HepG2 (cell line): ENCODE results near the gene ERBB4. TPM values are rescaled to one million over a fixed set of nuclear protein-coding genes. Genes with fewer than 3 reads are reported as not detected.

ENCODE experiments used
- ATAC-seq: fragments of 200-7000 bp; cut with Tn5 transposase; 3 replicates; pipeline ENCODE4 v1.9.1; 2020; ENCODE audit warnings: mild to moderate bottlenecking, moderate library complexity
- BruUV-seq: library from RNA; stranded (reverse); fragments of 400-500 nt; replicated peaks from 2 replicates; lab custom pipeline; 2021; lab: Mats Ljungman, UMichigan
- CTCF ChIA-PET: fragments of 300-600 bp; formaldehyde crosslinking; extraction: SDS; loops from one replicate; lab custom pipeline; 2021; ENCODE audit warnings: low total read pairs, inconsistent platforms, low intra/inter-chr PET ratio; lab: Yijun Ruan, JAX
- POLR2A ChIA-PET: fragments of 350-600 bp; sonication (Branson Sonifier 250); formaldehyde crosslinking; loops from one replicate; lab custom pipeline; 2020; ENCODE audit warnings: antibody characterized with exemption, inconsistent platforms; lab: Yijun Ruan, JAX
- DNase-seq: peaks from one replicate; pipeline ENCODE4 v3.0.0-alpha.2; 2015; ENCODE audit warnings: low spot score
- FAIRE-seq: peaks from 3 replicates; lab custom pipeline; 2011; peaks lifted over from hg19 to GRCh38; lab: Jason Lieb, UNC
- H2AFZ ChIP-seq: one replicate; pipeline ENCODE4 v1.6.1; 2011; ENCODE audit warnings: low read length, inconsistent platforms
- H3K27ac ChIP-seq: fragments of 300-600 bp; 3 replicates; pipeline ENCODE4 v1.8.0; 2011; ENCODE audit warnings: mixed run types, mild to moderate bottlenecking, mixed read lengths, low read length, inconsistent platforms; ENCODE audit not compliant: insufficient read depth; ENCODE audit errors: extremely low read length
- H3K27me3 ChIP-seq, 2 experiments: fragments of 200-600 bp in 1 of 2; 2 replicates in 1 of 2; 3 replicates in 1 of 2; pipeline versions ENCODE4 v1.6.0 to v1.8.0; 2011; ENCODE audit warnings: low read length in 2 of 2, mild to moderate bottlenecking in 2 of 2, moderate library complexity in 2 of 2, inconsistent platforms in 1 of 2; ENCODE audit not compliant: insufficient read depth in 2 of 2, control insufficient read depth in 1 of 2
- H3K36me3 ChIP-seq, 2 experiments: fragments of 200-600 bp in 1 of 2; replicated peaks in 1 of 2; 2 replicates in 1 of 2; 3 replicates in 1 of 2; pipeline versions ENCODE4 v1.5.1 to v1.8.0; 2011; ENCODE audit warnings: low read length in 2 of 2, inconsistent platforms in 1 of 2; ENCODE audit not compliant: insufficient read depth in 2 of 2, control insufficient read depth in 1 of 2
- H3K4me1 ChIP-seq: 2 replicates; pipeline ENCODE4 v1.5.1; 2012; ENCODE audit warnings: low read length, inconsistent platforms; ENCODE audit not compliant: insufficient read depth
- H3K4me2 ChIP-seq: 2 replicates; pipeline ENCODE4 v1.6.0; 2011; ENCODE audit warnings: low read depth, low read length, inconsistent platforms
- H3K4me3 ChIP-seq, 3 experiments: fragments of 200-600 bp in 1 of 3; sonication (generic), shearing (Covaris generic) in 1 of 3; replicated peaks in 1 of 3; 2 replicates each; pipeline ENCODE4 v1.5.1; 2011 to 2016; ENCODE audit warnings: low read length in 3 of 3, inconsistent platforms in 2 of 3, low read depth in 2 of 3, mild to moderate bottlenecking in 2 of 3, control low read depth in 1 of 3, mixed read lengths in 1 of 3; ENCODE audit not compliant: insufficient read depth in 1 of 3
- H3K79me2 ChIP-seq: one replicate; pipeline ENCODE4 v1.6.1; 2011; ENCODE audit warnings: low read length, inconsistent platforms; ENCODE audit not compliant: insufficient read depth
- H3K9ac ChIP-seq: 2 replicates; pipeline ENCODE4 v1.6.0; 2011; ENCODE audit warnings: mild to moderate bottlenecking, low read depth, low read length, inconsistent platforms; ENCODE audit not compliant: insufficient read depth
- H3K9me3 ChIP-seq: 2 replicates; pipeline ENCODE4 v1.5.1; 2012; ENCODE audit warnings: mild to moderate bottlenecking, low read length
- H4K20me1 ChIP-seq: 2 replicates; pipeline ENCODE4 v1.6.0; 2011; ENCODE audit warnings: inconsistent platforms, mild to moderate bottlenecking, low read length, moderate library complexity; ENCODE audit not compliant: insufficient read depth
- EP300 ChIP-seq, 3 experiments: sonication (generic) in 1 of 3; formaldehyde crosslinking in 1 of 3; IDR thresholded peaks; 2 replicates each; pipeline versions ENCODE4 v1.5.1 to v1.6.1; 2011 to 2020; ENCODE audit warnings: low read depth in 2 of 3, low read length in 2 of 3, borderline replicate concordance in 1 of 3, improper control_type of control experiment in 1 of 3, mild to moderate bottlenecking in 1 of 3, missing genetic modification reagents in 1 of 3, moderate library complexity in 1 of 3
- NBN ChIP-seq: fragments of 450-650 bp; conservative IDR thresholded peaks from 2 replicates; pipeline ENCODE4 v1.6.1; 2017
- NFE2L2 ChIP-seq: fragments of 150-350 bp; IDR thresholded peaks from 2 replicates; pipeline ENCODE4 v1.6.1; 2014; ENCODE audit warnings: low read length
- SOX5 ChIP-seq: IDR thresholded peaks from 2 replicates; pipeline ENCODE4 v1.6.1; 2016; ENCODE audit warnings: borderline replicate concordance
- SOX6 ChIP-seq, 2 experiments: fragments of 450-650 bp in 1 of 2; sonication (generic) in 1 of 2; formaldehyde crosslinking in 1 of 2; IDR thresholded peaks; 2 replicates each; pipeline versions ENCODE4 v1.4.0 to v1.6.1; 2017 to 2020; ENCODE audit warnings: antibody characterized with exemption in 1 of 2, mild to moderate bottlenecking in 1 of 2, missing genetic modification reagents in 1 of 2
- ZMYM4 ChIP-seq: sonication (generic); formaldehyde crosslinking; IDR thresholded peaks from 2 replicates; pipeline ENCODE4 v1.8.1; 2023; ENCODE audit warnings: mild to moderate bottlenecking, missing genetic modification reagents
- ZNF251 ChIP-seq: sonication (generic); formaldehyde crosslinking; IDR thresholded peaks from 2 replicates; pipeline ENCODE4 v1.9.0; 2021; ENCODE audit warnings: mild to moderate bottlenecking, missing genetic modification reagents
- ZNF253 ChIP-seq: sonication (generic); formaldehyde crosslinking; IDR thresholded peaks from 2 replicates; pipeline ENCODE4 v1.8.0; 2022; ENCODE audit warnings: mild to moderate bottlenecking, missing genetic modification reagents, borderline replicate concordance
- ZNF331 ChIP-seq: sonication (generic); formaldehyde crosslinking; IDR thresholded peaks from 2 replicates; pipeline ENCODE4 v1.4.0; 2020; ENCODE audit warnings: missing genetic modification reagents
- ZNF383 ChIP-seq: sonication (generic); formaldehyde crosslinking; IDR thresholded peaks from 2 replicates; pipeline ENCODE4 v1.4.0; 2020; ENCODE audit warnings: missing genetic modification reagents, mild to moderate bottlenecking, borderline replicate concordance
- WGBS: methylation state at CpG from one replicate; pipeline ENCODE4 v1.1.6; 2017; ENCODE audit warnings: low lambda C conversion rate; 5-methylcytosine and 5-hydroxymethylcytosine counted together
- in situ Hi-C: cut with HindIII; loops from 2 replicates; pipeline ENCODE4 v1.10.0; 2017; ENCODE audit warnings: low pct_unique_long_range_greater_than_20kb; ENCODE audit not compliant: extremely low pct_ligation_motif_present
- intact Hi-C: fragments of 100-400 bp; cut with micrococcal nuclease; formaldehyde crosslinking; loops from one replicate; pipeline ENCODE4 v1.10.0; 2022; ENCODE audit not compliant: unreplicated experiment
- polyA plus RNA-seq, 8 experiments: library from polyadenylated mRNA; depleted of rRNA in 3 of 8; stranded (reverse) in 7 of 8; unstranded in 1 of 8; fragments of >200 nt; fragmentation: Illumina TruSeq in 4 of 8; extraction: Trizol in 4 of 8; gene quantifications; 2 replicates each; pipeline versions ENCODE4 v1.2.1 to v1.2.3, GENCODE V29; 2011 to 2016; ENCODE audit warnings: low read depth in 4 of 8, missing spikeins in 1 of 8, mixed read lengths in 1 of 8; ENCODE audit not compliant: insufficient read depth in 1 of 8
- total RNA-seq, 5 experiments: library from RNA; depleted of rRNA; stranded (reverse); fragments of >200 nt; fragmentation: Illumina TruSeq; extraction: Trizol; gene quantifications; 2 replicates each; pipeline ENCODE4 v1.2.3, GENCODE V29; 2016; ENCODE audit warnings: low read depth in 1 of 5
- TF ChIP-seq, protein P1 (sequence below): sonication (generic); formaldehyde crosslinking; IDR thresholded peaks from 2 replicates; pipeline ENCODE4 v1.5.0; 2020; ENCODE audit warnings: missing genetic modification reagents, mild to moderate bottlenecking, borderline replicate concordance
- TF ChIP-seq, protein P2 (sequence below): sonication (generic); formaldehyde crosslinking; IDR thresholded peaks from 2 replicates; pipeline ENCODE4 v1.5.0; 2020; ENCODE audit warnings: mild to moderate bottlenecking, missing genetic modification reagents
- TF ChIP-seq, protein P3 (sequence below): sonication (generic); formaldehyde crosslinking; IDR thresholded peaks from 2 replicates; pipeline ENCODE4 v1.4.0; 2020; ENCODE audit warnings: mild to moderate bottlenecking, low read depth, missing genetic modification reagents
- TF ChIP-seq, protein P4 (sequence below): sonication (generic); formaldehyde crosslinking; IDR thresholded peaks from 2 replicates; pipeline ENCODE4 v1.4.0; 2020; ENCODE audit warnings: missing genetic modification reagents
- TF ChIP-seq, protein P5 (sequence below): sonication (generic); formaldehyde crosslinking; IDR thresholded peaks from 2 replicates; pipeline ENCODE4 v1.4.0; 2020; ENCODE audit warnings: mild to moderate bottlenecking, missing genetic modification reagents
- TF ChIP-seq, protein P6 (sequence below): sonication (generic); formaldehyde crosslinking; IDR thresholded peaks from 2 replicates; pipeline ENCODE4 v1.5.0; 2020; ENCODE audit warnings: mild to moderate bottlenecking, missing genetic modification reagents

Gene ERBB4
- total and polyA plus RNA-seq, 2 of the 13 experiments (the other 11 are each of a cell fraction or from before 2014, with no cell fraction given) = not detected

DNA sequence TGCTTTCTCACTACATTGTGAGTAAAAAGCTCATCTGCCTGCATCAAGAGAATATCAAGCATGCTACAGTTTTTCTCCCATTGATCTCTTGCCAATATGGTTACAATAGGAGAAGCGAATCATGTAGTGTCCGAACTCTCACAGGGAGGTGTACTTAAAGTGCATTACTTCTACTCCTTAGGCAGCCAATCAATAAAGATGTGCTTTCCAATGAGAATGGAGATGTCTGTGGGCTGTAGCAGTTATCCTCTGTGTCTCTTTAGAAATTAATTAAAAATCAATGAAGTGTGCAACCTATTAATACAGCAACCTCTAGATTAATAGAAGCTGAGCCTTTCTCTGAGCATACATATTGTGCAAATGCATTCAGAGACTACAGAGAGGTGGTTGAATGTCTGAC is 1098.5 kb downstream of the ERBB4 start:
- no peak for DNase-seq
- Histone ChIP-seq H3K36me3 (no peaks in the 10 kb centered on the region), H3K9ac (no peak overlapping the region), H2AFZ (no peak overlapping the region), H4K20me1 (no peaks in the 10 kb centered on the region), H3K4me2 (no peak overlapping the region), H3K9me3 (no peaks in the 10 kb centered on the region), H3K4me1 (no peaks in the 10 kb centered on the region), H3K79me2 (no peaks in the 10 kb centered on the region), H3K27ac (no peak overlapping the region), H3K27me3 (no peaks in the 10 kb centered on the region), H3K4me3 (no peak overlapping the region)
- intact Hi-C loops (loop anchor here (5.0 kb wide), 1 partner anchor 372 kb away; no protein-coding TSS in a partner anchor), in situ Hi-C loops (no loop called here)
- no TSS peak for BruUV-seq
- 7% methylated on average over 2 of the region's 2 CpGs for WGBS
- no peak for FAIRE-seq
- ChIA-PET CTCF (no interaction called here), POLR2A (no interaction called here)
- ATAC-seq = no peak
- TF ChIP-seq, protein P1, sequence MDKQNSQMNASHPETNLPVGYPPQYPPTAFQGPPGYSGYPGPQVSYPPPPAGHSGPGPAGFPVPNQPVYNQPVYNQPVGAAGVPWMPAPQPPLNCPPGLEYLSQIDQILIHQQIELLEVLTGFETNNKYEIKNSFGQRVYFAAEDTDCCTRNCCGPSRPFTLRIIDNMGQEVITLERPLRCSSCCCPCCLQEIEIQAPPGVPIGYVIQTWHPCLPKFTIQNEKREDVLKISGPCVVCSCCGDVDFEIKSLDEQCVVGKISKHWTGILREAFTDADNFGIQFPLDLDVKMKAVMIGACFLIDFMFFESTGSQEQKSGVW = no peak
- TF ChIP-seq NBN (no peak), ZNF331 (no peak), ZNF383 (CRISPR knock-in tag) (no peak), SOX5 (no peak), EP300 (IDR thresholded peaks at IDR 0.05; ENCODE audit: low read depth in 2 of 2, low read length in 2 of 2) (no peak), EP300 (CRISPR knock-in tag; IDR thresholded peaks at IDR 0.05; ENCODE audit: borderline replicate concordance) (no peak), ZMYM4 (CRISPR knock-in tag) (no peak), ZNF253 (no peak), SOX6 (IDR thresholded peaks at IDR 0.05) (no peak), SOX6 (CRISPR knock-in tag; IDR thresholded peaks at IDR 0.05) (no peak), NFE2L2 (no peak), ZNF251 (no peak)
- TF ChIP-seq, protein P2, sequence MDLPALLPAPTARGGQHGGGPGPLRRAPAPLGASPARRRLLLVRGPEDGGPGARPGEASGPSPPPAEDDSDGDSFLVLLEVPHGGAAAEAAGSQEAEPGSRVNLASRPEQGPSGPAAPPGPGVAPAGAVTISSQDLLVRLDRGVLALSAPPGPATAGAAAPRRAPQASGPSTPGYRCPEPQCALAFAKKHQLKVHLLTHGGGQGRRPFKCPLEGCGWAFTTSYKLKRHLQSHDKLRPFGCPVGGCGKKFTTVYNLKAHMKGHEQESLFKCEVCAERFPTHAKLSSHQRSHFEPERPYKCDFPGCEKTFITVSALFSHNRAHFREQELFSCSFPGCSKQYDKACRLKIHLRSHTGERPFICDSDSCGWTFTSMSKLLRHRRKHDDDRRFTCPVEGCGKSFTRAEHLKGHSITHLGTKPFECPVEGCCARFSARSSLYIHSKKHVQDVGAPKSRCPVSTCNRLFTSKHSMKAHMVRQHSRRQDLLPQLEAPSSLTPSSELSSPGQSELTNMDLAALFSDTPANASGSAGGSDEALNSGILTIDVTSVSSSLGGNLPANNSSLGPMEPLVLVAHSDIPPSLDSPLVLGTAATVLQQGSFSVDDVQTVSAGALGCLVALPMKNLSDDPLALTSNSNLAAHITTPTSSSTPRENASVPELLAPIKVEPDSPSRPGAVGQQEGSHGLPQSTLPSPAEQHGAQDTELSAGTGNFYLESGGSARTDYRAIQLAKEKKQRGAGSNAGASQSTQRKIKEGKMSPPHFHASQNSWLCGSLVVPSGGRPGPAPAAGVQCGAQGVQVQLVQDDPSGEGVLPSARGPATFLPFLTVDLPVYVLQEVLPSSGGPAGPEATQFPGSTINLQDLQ (CRISPR knock-in tag) = no peak
- TF ChIP-seq, protein P3, sequence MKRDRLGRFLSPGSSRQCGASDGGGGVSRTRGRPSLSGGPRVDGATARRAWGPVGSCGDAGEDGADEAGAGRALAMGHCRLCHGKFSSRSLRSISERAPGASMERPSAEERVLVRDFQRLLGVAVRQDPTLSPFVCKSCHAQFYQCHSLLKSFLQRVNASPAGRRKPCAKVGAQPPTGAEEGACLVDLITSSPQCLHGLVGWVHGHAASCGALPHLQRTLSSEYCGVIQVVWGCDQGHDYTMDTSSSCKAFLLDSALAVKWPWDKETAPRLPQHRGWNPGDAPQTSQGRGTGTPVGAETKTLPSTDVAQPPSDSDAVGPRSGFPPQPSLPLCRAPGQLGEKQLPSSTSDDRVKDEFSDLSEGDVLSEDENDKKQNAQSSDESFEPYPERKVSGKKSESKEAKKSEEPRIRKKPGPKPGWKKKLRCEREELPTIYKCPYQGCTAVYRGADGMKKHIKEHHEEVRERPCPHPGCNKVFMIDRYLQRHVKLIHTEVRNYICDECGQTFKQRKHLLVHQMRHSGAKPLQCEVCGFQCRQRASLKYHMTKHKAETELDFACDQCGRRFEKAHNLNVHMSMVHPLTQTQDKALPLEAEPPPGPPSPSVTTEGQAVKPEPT (CRISPR knock-in tag) = no peak
- TF ChIP-seq, protein P4, sequence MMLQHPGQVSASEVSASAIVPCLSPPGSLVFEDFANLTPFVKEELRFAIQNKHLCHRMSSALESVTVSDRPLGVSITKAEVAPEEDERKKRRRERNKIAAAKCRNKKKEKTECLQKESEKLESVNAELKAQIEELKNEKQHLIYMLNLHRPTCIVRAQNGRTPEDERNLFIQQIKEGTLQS (CRISPR knock-in tag) = no peak
- TF ChIP-seq, protein P5, sequence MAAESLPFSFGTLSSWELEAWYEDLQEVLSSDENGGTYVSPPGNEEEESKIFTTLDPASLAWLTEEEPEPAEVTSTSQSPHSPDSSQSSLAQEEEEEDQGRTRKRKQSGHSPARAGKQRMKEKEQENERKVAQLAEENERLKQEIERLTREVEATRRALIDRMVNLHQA (CRISPR knock-in tag) = no peak
- TF ChIP-seq, protein P6, sequence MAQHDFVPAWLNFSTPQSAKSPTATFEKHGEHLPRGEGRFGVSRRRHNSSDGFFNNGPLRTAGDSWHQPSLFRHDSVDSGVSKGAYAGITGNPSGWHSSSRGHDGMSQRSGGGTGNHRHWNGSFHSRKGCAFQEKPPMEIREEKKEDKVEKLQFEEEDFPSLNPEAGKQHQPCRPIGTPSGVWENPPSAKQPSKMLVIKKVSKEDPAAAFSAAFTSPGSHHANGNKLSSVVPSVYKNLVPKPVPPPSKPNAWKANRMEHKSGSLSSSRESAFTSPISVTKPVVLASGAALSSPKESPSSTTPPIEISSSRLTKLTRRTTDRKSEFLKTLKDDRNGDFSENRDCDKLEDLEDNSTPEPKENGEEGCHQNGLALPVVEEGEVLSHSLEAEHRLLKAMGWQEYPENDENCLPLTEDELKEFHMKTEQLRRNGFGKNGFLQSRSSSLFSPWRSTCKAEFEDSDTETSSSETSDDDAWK (CRISPR knock-in tag) = no peak
